HEK293 (cell line): ENCODE measurements around the gene OAF.

Experiments used
- CTCF ChIP-seq: fragments of 450-650 bp; formaldehyde crosslinking; IDR thresholded peaks from 2 replicates; pipeline ENCODE4 v1.5.1; 2016; ENCODE audit warnings: missing biosample characterization, missing genetic modification characterization
- EGR2 ChIP-seq: fragments of 450-650 bp; formaldehyde crosslinking; IDR thresholded peaks from 2 replicates; pipeline ENCODE4 v1.5.1; 2016; ENCODE audit warnings: low read depth, missing biosample characterization, missing genetic modification characterization
- HOXD13 ChIP-seq: sonication (generic); formaldehyde crosslinking; IDR thresholded peaks from 2 replicates; pipeline ENCODE4 v1.8.0; 2022; ENCODE audit warnings: missing genetic modification reagents, borderline replicate concordance
- YY1 ChIP-seq: fragments of 450-650 bp; formaldehyde crosslinking; IDR thresholded peaks from 2 replicates; pipeline ENCODE4 v1.5.1; 2018; ENCODE audit warnings: missing biosample characterization, missing genetic modification characterization
- YY2 ChIP-seq: fragments of 450-650 bp; formaldehyde crosslinking; IDR thresholded peaks from 2 replicates; pipeline ENCODE4 v1.5.1; 2016; ENCODE audit warnings: missing biosample characterization, missing genetic modification characterization
- ZBTB17 ChIP-seq: fragments of 450-650 bp; formaldehyde crosslinking; IDR thresholded peaks from 2 replicates; pipeline ENCODE4 v1.5.1; 2016; ENCODE audit warnings: missing biosample characterization, missing genetic modification characterization
- ZBTB26 ChIP-seq: fragments of 450-650 bp; formaldehyde crosslinking; optimal IDR thresholded peaks from 2 replicates; pipeline ENCODE3; 2016; ENCODE audit warnings: missing biosample characterization, mild to moderate bottlenecking, missing genetic modification characterization
- ZBTB44 ChIP-seq: fragments of 450-650 bp; IDR thresholded peaks from 2 replicates; pipeline ENCODE4 v1.5.1; 2018; ENCODE audit warnings: missing biosample characterization, mild to moderate bottlenecking, missing genetic modification characterization
- ZBTB48 ChIP-seq: fragments of 450-650 bp; formaldehyde crosslinking; IDR thresholded peaks from 2 replicates; pipeline ENCODE4 v1.5.1; 2016; ENCODE audit warnings: missing biosample characterization, missing genetic modification characterization
- ZBTB6 ChIP-seq: fragments of 450-650 bp; formaldehyde crosslinking; IDR thresholded peaks from 2 replicates; pipeline ENCODE4 v1.5.1; 2017; ENCODE audit warnings: missing biosample characterization, missing genetic modification characterization
- ZBTB8A ChIP-seq: fragments of 450-650 bp; formaldehyde crosslinking; IDR thresholded peaks from 2 replicates; pipeline ENCODE4 v1.5.1; 2016; ENCODE audit warnings: missing biosample characterization, missing genetic modification characterization
- ZFHX2 ChIP-seq: fragments of 450-650 bp; formaldehyde crosslinking; conservative IDR thresholded peaks from 2 replicates; pipeline ENCODE4 v1.5.1; 2016; ENCODE audit warnings: missing biosample characterization, missing genetic modification characterization
- ZNF10 ChIP-seq: fragments of 450-650 bp; formaldehyde crosslinking; IDR thresholded peaks from 2 replicates; pipeline ENCODE4 v1.5.1; 2017; ENCODE audit warnings: missing biosample characterization, missing genetic modification characterization
- ZNF16 ChIP-seq: fragments of 450-650 bp; formaldehyde crosslinking; IDR thresholded peaks from 2 replicates; pipeline ENCODE4 v1.5.1; 2016; ENCODE audit warnings: low read depth, missing biosample characterization, missing genetic modification characterization
- ZNF239 ChIP-seq: fragments of 450-650 bp; formaldehyde crosslinking; IDR thresholded peaks from 2 replicates; pipeline ENCODE4 v1.5.1; 2016; ENCODE audit warnings: missing biosample characterization, missing genetic modification characterization
- ZNF24 ChIP-seq: fragments of 450-650 bp; formaldehyde crosslinking; IDR thresholded peaks from 2 replicates; pipeline ENCODE4 v1.5.1; 2016; ENCODE audit warnings: missing biosample characterization, missing genetic modification characterization
- ZNF26 ChIP-seq: fragments of 450-650 bp; formaldehyde crosslinking; IDR thresholded peaks from 2 replicates; pipeline ENCODE4 v1.5.1; 2016; ENCODE audit warnings: missing biosample characterization, missing genetic modification characterization
- ZNF266 ChIP-seq: fragments of 450-650 bp; formaldehyde crosslinking; IDR thresholded peaks from 2 replicates; pipeline ENCODE4 v1.5.1; 2016; ENCODE audit warnings: missing biosample characterization, missing genetic modification characterization, low read depth
- ZNF274 ChIP-seq, 2 experiments: fragments of 200-500 bp in 1 of 2; fragments of 450-650 bp in 1 of 2; sonication (Bioruptor generic) in 1 of 2; formaldehyde crosslinking in 1 of 2; IDR thresholded peaks; 2 replicates each; pipeline versions ENCODE4 v1.5.1 to v1.6.1; 2014 to 2016; ENCODE audit warnings: borderline replicate concordance in 1 of 2, inconsistent platforms in 1 of 2, low read length in 1 of 2, missing biosample characterization in 1 of 2, missing genetic modification characterization in 1 of 2
- ZNF292 ChIP-seq: fragments of 450-650 bp; formaldehyde crosslinking; IDR thresholded peaks from 2 replicates; pipeline ENCODE4 v1.5.1; 2016; ENCODE audit warnings: low read depth, missing biosample characterization, missing genetic modification characterization, borderline replicate concordance
- ZNF335 ChIP-seq: fragments of 450-650 bp; formaldehyde crosslinking; conservative IDR thresholded peaks from 2 replicates; pipeline ENCODE4 v1.5.1; 2016; ENCODE audit warnings: missing biosample characterization, missing genetic modification characterization
- ZNF391 ChIP-seq: fragments of 450-650 bp; formaldehyde crosslinking; IDR thresholded peaks from 2 replicates; pipeline ENCODE4 v1.5.1; 2016; ENCODE audit warnings: low read depth, missing biosample characterization, missing genetic modification characterization, borderline replicate concordance
- ZNF510 ChIP-seq: fragments of 450-650 bp; formaldehyde crosslinking; IDR thresholded peaks from 2 replicates; pipeline ENCODE4 v1.5.1; 2018; ENCODE audit warnings: mild to moderate bottlenecking, missing genetic modification characterization, missing biosample characterization; ENCODE audit not compliant: insufficient replicate concordance
- ZNF596 ChIP-seq: fragments of 450-650 bp; IDR thresholded peaks from 2 replicates; pipeline ENCODE4 v1.5.0; 2018; ENCODE audit warnings: missing biosample characterization, mild to moderate bottlenecking, missing genetic modification characterization, moderate library complexity
- ZNF623 ChIP-seq: fragments of 450-650 bp; formaldehyde crosslinking; IDR thresholded peaks from 2 replicates; pipeline ENCODE4 v1.5.1; 2016; ENCODE audit warnings: missing biosample characterization, missing genetic modification characterization
- ZNF777 ChIP-seq: fragments of 450-650 bp; formaldehyde crosslinking; IDR thresholded peaks from 2 replicates; pipeline ENCODE4 v1.5.1; 2017; ENCODE audit warnings: missing biosample characterization, missing genetic modification characterization, borderline replicate concordance

The OAF gene

GRCh38 chr11:120168960-120169681, 41.7 kb upstream of the OAF start (continued):
- TF ChIP-seq ZBTB26 (peak; percentile 57), ZNF266 (no peak), YY2 (tag by site-specific recombination) (peak; percentile 43; the same call in 1 of the 2 replicates), ZBTB17 (tag by site-specific recombination) (peak; percentile 70), ZBTB6 (no peak), ZNF24 (tag by site-specific recombination) (no peak), ZNF777 (peak; percentile 81), ZNF391 (tag by site-specific recombination) (no peak), ZNF335 (tag by site-specific recombination) (0 out of 2 replicates have a peak, but pooled peaks have one; percentile 23), ZFHX2 (tag by site-specific recombination) (peak; percentile 52; the same call in 1 of the 2 replicates), ZNF274 (IDR thresholded peaks at IDR 0.05; ENCODE audit: low read length) (no peak), ZNF274 (tag by site-specific recombination; IDR thresholded peaks at IDR 0.05; ENCODE audit: borderline replicate concordance) (no peak), ZNF596 (tag by site-specific recombination) (no peak), ZBTB48 (tag by site-specific recombination) (0 out of 2 replicates have a peak, but pooled peaks have one; percentile 15), EGR2 (tag by site-specific recombination) (0 out of 2 replicates have a peak, but pooled peaks have one; percentile 8), ZNF16 (tag by site-specific recombination) (no peak), HOXD13 (CRISPR knock-in tag) (no peak), ZNF10 (no peak), CTCF (tag by site-specific recombination) (peak; percentile 42; the same call in 1 of the 2 replicates), ZNF623 (no peak), ZBTB8A (tag by site-specific recombination) (peak; percentile 39; the same call in 1 of the 2 replicates), ZNF239 (tag by site-specific recombination) (no peak), ZNF26 (tag by site-specific recombination) (no peak), YY1 (tag by site-specific recombination) (peak; percentile 33; the same call in 1 of the 2 replicates), ZNF510 (no peak), ZNF292 (tag by site-specific recombination) (no peak), ZBTB44 (tag by site-specific recombination) (no peak)
- TF ChIP-seq, all 188 proteins: peak for 13
